Stimulated activated naive B cell treated with anti-CD40 and anti-IgM and Interleukin-4, amounts not matched to agents 10 μg/mL and 1 μg/mL and 100 μg/mL, for 72 hours (primary cell): ENCODE data around the gene KCND2.
A peak's percentile ranks its signal among the peaks of the same experiment; 100 is the strongest.

ENCODE experiments used
- ATAC-seq, 2 donors: fragments of 150-1000 bp; cut with Tn5 transposase; replicated peaks; 2 replicates each; pipeline ENCODE4 v1.10.0; 2021; ENCODE audit warnings: moderate library complexity in 1 of 2
- DNase-seq: peaks from one replicate; pipeline ENCODE4 v3.0.0; 2021
- H3K27ac Mint-ChIP-seq: one replicate; pipeline ENCODE4 v1.8.0; 2022; ENCODE audit warnings: mild to moderate bottlenecking, mixed read lengths
- H3K27me3 Mint-ChIP-seq, 2 donors: one replicate each; pipeline ENCODE4 v1.8.0; 2022; ENCODE audit warnings: mixed read lengths in 2 of 2
- H3K36me3 Mint-ChIP-seq, 2 donors: one replicate each; pipeline ENCODE4 v1.8.0; 2022; ENCODE audit warnings: mixed read lengths in 2 of 2, mild to moderate bottlenecking in 1 of 2
- H3K4me1 Mint-ChIP-seq, 2 donors: one replicate each; pipeline ENCODE4 v1.8.0; 2022; ENCODE audit warnings: mixed read lengths in 2 of 2, mild to moderate bottlenecking in 1 of 2
- H3K4me3 Mint-ChIP-seq, 2 donors: one replicate each; pipeline ENCODE4 v1.8.0; 2022; ENCODE audit warnings: mild to moderate bottlenecking in 2 of 2, mixed read lengths in 2 of 2, moderate library complexity in 1 of 2
- H3K9me3 Mint-ChIP-seq, 2 donors: one replicate each; pipeline ENCODE4 v1.8.0; 2022; ENCODE audit warnings: mixed read lengths in 2 of 2, mild to moderate bottlenecking in 1 of 2

KCND2 gene

GRCh38 chr7:120785095-120785494, 512.1 kb downstream of the KCND2 start:
- H3K27ac Mint-ChIP-seq: no peak overlapping the region
- ATAC-seq (no peak), DNase-seq (no peak)
- H3K4me1 Mint-ChIP-seq: no peaks in the 10 kb centered on the region
- H3K36me3 Mint-ChIP-seq: no peaks in the 10 kb centered on the region
- H3K27me3 Mint-ChIP-seq: peaks cover 4 to 8% of the 10 kb centered on the region in 2 donors
- H3K9me3 Mint-ChIP-seq: no peaks in the 10 kb centered on the region
- no peak overlapping the region for H3K4me3 Mint-ChIP-seq

DNA sequence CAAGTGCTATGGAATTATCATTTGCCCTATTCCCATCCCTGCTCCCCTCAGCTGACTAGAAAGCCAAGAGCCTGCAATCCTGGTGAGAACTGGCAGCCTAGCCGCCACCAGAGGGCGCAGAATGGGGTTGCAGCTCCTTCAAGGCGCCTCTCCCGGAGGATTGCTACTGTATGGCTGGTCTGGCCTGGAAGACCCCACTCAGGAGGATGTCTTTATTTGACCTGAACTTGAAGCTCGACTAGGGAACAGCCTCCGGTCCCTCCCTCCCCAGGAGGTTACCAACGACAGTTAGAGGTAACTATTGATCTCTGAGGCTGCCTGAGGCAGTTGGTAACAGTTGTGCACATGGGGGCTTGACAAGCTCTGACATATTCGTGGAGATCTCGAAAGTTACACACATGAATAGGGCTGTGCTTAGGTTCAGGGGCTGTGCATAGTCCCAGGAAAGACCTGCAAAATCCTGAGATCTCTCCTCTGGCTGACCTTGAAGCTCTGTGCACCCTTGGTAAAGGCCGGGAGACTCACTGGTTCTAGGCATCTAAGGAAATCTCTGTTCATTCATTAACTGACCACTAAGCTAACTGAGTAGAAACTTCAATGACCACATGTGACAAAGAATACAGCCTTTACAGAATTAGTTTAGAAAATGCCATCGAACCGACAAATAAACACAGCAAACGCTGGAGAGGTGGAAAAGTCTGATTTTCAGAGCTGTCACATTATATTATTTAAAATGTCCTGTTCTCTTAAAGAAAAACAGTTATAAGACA, 519.3 kb downstream of the KCND2 start:
- peak; percentile 25 for DNase-seq
- ATAC-seq: peak; percentile 81 to 87
- H3K27me3 Mint-ChIP-seq: peaks cover 0 to 4% of the 10 kb centered on the region in 2 donors
- H3K27ac Mint-ChIP-seq: no peak overlapping the region
- no peak overlapping the region for H3K4me3 Mint-ChIP-seq
- no peaks in the 10 kb centered on the region for H3K36me3 Mint-ChIP-seq
- H3K9me3 Mint-ChIP-seq: no peaks in the 10 kb centered on the region
- no peaks in the 10 kb centered on the region for H3K4me1 Mint-ChIP-seq

DNA sequence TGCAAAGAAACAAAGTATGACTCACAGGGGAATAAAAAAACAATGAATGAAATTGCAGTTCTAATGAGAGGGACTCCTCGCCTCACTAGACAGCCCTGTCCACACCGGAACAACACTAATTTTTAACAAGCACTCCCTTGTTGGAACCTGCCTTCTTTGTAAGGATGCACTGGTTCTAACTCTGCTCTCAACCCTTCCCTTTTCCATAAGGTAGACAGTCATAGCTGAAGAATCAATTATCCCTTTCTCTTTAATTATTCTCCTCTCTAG, 519.8 kb downstream of the KCND2 start:
- Mint-ChIP-seq H3K27ac (no peak overlapping the region), H3K27me3 (peaks cover 4% of the 10 kb centered on the region in 2 donors), H3K4me3 (no peak overlapping the region), H3K9me3 (no peaks in the 10 kb centered on the region), H3K4me1 (no peaks in the 10 kb centered on the region), H3K36me3 (no peaks in the 10 kb centered on the region)
- no peak for DNase-seq
- ATAC-seq: no peak

GRCh38 chr7:120793213-120793936, 520.4 kb downstream of the KCND2 start:
- H3K27ac Mint-ChIP-seq: no peak overlapping the region
- H3K9me3 Mint-ChIP-seq: no peaks in the 10 kb centered on the region
- no peak overlapping the region for H3K4me3 Mint-ChIP-seq
- DNase-seq (no peak), ATAC-seq (no peak)
- no peaks in the 10 kb centered on the region for H3K36me3 Mint-ChIP-seq
- no peaks in the 10 kb centered on the region for H3K4me1 Mint-ChIP-seq
- peaks cover 3 to 6% of the 10 kb centered on the region in 2 donors for H3K27me3 Mint-ChIP-seq

DNA sequence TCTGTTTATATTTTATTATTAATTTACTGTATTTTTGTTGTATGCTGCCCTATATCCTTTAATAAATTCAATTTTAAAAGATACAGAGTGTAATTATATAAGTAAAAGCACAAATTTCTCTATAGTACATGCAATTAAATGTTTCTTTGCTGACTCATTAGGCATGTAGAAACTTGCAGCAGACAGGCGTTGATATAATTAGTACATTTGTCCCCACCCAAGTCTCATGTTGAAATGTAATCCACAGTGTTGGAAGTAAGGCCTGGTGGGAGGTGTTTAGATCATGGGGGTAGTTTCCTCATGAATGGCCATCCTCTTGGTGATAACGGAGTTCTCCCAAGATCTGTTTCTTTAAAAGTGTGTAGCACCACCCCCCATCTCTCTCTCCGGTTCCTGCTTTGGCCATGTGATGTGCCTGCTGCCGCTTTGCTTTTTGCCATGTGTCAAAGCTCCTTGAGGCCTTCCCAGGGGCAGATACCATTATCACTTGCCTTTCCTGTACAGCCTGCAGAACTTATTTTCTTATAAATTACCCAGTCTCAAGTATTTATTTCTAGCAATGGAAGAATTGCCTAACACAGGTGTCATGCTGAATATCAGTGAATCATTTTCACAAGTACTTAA, 521.2 kb downstream of the KCND2 start:
- peaks cover 0 to 9% of the 10 kb centered on the region in 2 donors for H3K27me3 Mint-ChIP-seq
- H3K4me3 Mint-ChIP-seq: no peak overlapping the region
- no peaks in the 10 kb centered on the region for H3K36me3 Mint-ChIP-seq
- no peak for ATAC-seq
- no peaks in the 10 kb centered on the region for H3K9me3 Mint-ChIP-seq
- no peak for DNase-seq
- no peaks in the 10 kb centered on the region for H3K4me1 Mint-ChIP-seq
- no peak overlapping the region for H3K27ac Mint-ChIP-seq

DNA sequence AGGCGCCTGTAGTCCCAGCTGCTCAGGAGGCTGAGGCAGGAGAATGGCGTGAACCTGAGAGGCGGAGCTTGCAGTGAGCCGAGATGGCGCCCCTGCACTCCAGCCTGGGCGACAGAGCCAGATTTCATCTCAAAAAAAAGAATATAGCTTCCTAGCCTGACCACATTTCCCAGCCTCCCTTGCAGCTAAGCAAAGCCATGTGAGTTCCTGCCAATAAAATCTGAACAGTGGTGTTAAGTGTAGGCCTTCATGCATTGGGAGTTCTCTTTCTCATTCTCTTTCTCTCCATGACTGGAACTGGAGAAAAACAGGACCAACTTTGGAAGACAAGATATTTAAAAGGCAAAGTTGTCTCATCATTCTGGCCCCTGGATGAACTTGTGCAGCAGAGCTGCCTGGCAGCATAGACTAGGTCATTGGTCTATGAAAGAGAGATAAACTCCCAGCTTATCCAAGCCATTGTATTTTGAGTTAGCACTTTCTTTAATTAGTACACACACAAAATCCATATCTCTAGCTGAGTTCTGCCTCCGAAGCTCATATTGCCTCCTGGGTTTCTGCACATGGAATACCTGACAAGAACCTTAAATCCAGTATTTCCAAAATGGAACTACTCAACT, 524.2 kb downstream of the KCND2 start:
- Mint-ChIP-seq H3K27me3 (peaks cover 4 to 19% of the 10 kb centered on the region in 2 donors), H3K9me3 (no peaks in the 10 kb centered on the region), H3K36me3 (no peaks in the 10 kb centered on the region), H3K4me1 (no peaks in the 10 kb centered on the region), H3K4me3 (no peak overlapping the region), H3K27ac (no peak overlapping the region)
- ATAC-seq: no peak
- no peak for DNase-seq

DNA sequence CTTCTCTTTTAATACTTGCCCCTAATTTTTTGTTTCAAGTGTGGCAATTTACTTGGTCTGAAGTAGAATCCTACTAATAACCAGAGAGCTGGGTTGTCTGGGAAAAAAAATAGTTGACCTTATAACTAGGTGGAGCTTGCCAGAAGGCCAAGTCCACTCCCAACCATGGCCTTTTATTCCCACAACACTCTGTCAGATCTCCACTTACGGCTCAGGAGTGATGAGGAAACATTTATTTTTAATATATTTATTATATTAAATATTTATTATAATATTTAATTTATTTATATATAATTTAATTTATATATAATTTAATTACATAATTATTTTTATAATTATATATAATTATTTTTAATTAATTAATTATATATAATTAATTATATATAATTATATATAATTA, 526.2 kb downstream of the KCND2 start:
- Mint-ChIP-seq H3K27ac (no peak overlapping the region), H3K9me3 (no peaks in the 10 kb centered on the region), H3K36me3 (no peaks in the 10 kb centered on the region), H3K27me3 (peaks cover 8 to 19% of the 10 kb centered on the region in 2 donors), H3K4me1 (no peaks in the 10 kb centered on the region), H3K4me3 (no peak overlapping the region)
- ATAC-seq: peak in 1 of 2 donors; percentile 4
- DNase-seq: no peak
